ENCODE results near the gene ZNF366.
A peak's percentile ranks its signal among the peaks of the same experiment; 100 is the strongest.

The ZNF366 gene, protein sequence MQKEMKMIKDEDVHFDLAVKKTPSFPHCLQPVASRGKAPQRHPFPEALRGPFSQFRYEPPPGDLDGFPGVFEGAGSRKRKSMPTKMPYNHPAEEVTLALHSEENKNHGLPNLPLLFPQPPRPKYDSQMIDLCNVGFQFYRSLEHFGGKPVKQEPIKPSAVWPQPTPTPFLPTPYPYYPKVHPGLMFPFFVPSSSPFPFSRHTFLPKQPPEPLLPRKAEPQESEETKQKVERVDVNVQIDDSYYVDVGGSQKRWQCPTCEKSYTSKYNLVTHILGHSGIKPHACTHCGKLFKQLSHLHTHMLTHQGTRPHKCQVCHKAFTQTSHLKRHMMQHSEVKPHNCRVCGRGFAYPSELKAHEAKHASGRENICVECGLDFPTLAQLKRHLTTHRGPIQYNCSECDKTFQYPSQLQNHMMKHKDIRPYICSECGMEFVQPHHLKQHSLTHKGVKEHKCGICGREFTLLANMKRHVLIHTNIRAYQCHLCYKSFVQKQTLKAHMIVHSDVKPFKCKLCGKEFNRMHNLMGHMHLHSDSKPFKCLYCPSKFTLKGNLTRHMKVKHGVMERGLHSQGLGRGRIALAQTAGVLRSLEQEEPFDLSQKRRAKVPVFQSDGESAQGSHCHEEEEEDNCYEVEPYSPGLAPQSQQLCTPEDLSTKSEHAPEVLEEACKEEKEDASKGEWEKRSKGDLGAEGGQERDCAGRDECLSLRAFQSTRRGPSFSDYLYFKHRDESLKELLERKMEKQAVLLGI

DNA sequence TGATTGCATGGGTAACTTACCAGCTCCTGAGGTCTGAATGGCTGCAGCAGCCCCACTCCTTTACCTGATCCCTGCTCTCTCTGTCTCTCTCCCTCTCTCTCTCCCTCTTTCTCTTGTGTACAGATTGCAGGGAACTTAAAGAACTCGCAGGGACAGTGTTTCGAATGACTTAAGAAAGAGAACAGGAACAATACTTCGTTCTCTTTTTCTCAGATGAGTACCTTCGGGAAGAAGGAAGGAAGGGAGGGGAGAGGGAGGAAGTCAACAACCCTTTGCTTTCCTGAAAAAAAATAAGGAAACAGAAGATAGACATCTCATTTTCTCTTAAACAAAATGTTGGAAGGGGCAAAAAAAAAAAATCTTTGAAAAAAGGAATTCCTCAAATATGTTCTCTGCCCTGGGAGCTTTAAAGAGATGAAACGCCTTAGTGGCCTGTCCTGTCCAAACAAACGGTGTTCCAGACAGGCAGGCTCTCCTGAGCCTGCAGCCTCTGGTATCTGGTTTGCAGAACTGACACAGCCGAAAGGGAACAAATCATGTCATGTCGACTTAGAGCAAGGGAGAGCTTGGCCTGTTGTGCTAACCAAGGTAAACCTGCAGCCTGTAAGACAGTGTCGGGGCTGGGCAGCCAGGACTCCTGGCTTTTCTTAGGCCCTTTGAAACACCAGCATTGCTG, at the start of gene ZNF366:
Gene ZNF366 (minus strand): TSS at position 180 of the 676 bp plus-strand sequence. CDS start 45,914 bp downstream, outside the sequence.
- no peak for DNase-seq (ENCODE audit: insufficient read length, low spot score)
- no peak for FAIRE-seq

DNA sequence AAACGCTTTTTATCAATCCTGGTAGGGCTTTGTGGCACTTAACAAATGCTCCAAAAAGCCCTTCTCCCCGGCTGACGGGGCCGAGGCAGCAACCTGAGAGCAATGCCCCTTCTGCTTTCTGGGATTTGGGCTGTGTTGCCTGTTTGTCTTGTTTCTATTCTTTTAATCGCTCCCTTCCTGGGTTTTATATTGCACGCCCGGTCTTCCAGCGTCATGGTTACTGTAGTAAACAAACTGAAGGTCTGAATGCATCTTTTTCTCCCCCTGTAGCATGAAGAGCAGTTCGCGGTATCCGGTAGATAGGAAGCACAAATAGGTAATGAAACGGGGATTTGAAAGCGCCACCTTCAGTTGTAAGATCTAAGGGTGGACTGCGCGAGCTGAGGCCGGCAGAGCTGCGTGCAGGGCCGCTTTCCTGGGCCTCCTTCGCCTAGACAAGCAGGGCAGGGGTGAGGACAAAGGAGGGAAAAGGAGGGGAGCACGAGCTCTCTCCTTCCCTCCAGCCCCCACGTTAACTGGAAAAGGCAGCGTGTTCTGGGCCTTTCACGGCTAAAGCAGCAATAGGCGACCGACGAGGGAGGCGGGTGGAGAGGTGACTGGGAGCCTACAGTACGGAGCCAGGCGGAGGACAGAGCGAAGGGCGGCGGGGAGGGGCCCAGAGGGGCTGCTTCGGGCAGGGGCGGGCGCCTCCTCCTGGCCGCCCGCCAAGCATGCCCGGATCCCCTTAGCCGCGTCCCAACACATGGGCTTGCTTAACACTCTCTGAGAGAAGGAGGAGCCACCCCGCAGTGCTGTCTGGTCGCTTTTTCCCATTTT, 49.3 kb upstream of the ZNF366 start:
- no peak for DNase-seq (ENCODE audit: insufficient read length, low spot score)
- FAIRE-seq = no peak

- FAIRE-seq (no peak), DNase-seq (ENCODE audit: insufficient read length, low spot score) (no peak)
These were observed 48.7 kb upstream of the ZNF366 start for GRCh38 chr5:72555871-72556270.

DNA sequence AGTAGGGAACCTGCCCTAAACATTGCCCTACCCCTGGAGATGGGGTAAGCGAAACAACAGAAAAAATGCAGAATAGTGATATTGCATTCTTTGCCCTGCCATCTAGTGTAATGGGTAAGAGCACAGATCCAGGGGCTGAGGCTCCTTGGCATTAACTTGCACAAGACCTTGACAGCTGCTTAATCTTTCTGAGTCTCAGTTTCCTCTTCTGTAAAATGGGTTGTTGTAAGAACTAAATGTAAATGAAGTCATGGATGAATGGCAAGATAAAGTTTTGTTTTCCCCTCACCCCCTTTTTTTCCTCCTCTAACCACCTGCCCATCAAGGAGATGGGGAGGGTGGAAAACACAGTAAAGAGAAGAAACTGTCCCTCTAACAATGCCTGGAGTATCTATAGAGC, 47.7 kb upstream of the ZNF366 start:
- FAIRE-seq = no peak
- no peak for DNase-seq (ENCODE audit: insufficient read length, low spot score)

DNA sequence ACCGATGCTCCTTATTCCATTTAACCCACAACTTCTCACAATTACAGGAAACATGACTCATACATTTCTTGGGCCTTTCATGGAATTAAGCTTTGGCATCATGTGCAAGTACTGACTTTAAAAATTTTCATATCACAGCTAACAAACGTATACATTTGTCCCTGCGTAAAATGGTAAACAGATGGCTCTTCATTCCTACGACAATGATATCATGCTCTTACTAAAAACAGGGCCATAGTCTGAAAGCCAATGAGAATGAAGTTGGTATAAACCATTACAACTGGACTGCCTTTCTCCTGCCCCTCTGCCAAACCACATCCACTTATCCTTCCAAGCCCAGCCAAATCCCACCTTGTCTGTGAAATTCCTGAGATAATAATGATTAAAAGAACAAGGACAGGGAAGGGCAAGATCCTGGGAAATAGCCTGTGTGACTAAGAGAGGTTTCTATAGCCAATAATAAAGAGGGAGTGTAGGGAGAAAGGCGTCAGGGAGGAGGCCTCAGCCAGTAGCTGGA, 44.9 kb upstream of the ZNF366 start:
- DNase-seq (ENCODE audit: insufficient read length, low spot score) (peak; percentile 41), FAIRE-seq (no peak)

GRCh38 chr5:72550595-72550994, 43.4 kb upstream of the ZNF366 start:
- FAIRE-seq = no peak
- no peak for DNase-seq (ENCODE audit: insufficient read length, low spot score)

DNA sequence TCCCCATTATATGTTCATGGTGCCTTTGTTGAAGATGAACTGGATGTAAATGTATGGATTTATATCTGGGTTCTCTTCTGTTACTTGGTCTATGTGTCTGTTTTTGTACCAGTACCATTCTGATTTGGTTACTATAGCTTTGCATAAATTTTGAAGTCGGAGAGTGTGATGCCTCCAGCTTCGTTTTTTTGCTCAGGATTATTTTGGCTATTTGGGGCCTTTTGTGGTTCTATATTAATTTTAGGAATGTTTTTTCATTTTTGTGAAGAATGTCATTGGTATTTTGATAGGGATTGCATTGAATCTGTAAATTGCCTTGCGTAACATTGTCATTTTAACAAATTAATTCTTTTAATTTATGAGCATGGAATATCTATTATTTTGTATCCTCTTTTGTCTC, 36.6 kb upstream of the ZNF366 start:
- DNase-seq (ENCODE audit: insufficient read length, low spot score) = no peak
- no peak for FAIRE-seq

DNA sequence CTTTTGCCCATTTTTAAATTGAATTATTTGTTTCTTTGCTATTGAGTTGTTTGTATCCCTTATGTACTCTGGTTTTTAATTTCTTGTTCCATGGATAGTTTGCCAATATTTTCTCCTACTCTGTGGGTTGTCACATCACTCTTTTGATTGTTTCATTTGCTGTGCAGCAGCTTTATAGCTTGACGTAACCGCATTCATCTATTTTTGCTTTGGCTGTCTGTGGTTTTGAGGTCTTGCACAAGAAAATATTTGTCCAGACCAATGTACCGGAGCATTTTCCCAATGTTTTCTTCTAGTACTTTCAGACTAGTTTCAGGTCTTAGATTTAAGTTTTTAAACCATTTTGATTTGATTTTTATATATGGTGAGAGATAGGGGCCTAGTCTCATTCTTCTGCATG, 36.2 kb upstream of the ZNF366 start:
- FAIRE-seq (no peak), DNase-seq (ENCODE audit: insufficient read length, low spot score) (no peak)

GRCh38 chr5:72542695-72543094, 35.5 kb upstream of the ZNF366 start:
- DNase-seq (ENCODE audit: insufficient read length, low spot score) = no peak
- no peak for FAIRE-seq

DNA sequence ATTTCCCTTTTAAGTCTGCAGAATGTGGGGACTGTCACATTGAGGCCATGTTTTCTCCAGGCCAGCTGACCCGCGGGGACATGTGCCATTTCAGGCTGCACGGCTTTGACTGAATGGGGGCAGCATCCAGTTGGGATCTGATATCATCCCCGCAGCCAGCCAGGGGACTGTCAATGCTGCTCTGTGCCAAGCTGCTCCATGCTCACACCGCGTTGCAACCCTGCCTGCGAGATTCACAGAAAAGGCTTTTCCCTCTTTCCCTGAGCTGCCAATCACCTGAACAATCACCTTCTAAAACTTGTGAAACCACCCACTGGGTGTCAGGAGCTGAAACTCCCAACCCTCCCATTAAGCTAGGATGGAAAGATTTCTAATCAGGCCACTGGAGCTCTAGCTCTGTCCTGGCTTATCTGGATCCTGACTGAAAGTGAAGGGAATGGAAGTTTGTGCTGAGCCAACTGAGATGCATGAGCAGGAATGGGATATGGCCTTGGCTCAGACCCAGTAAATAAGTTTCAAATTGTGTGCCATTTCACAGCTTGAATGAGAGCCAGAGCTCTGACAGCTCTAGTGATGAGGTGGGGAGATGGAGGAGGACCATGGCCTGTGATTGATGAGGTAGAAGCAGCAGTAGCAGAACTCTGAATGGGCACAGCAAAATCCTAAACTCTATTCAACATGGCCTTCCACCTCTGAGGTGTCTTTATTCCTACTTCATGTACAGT, 34.5 kb upstream of the ZNF366 start:
- no peak for FAIRE-seq
- no peak for DNase-seq (ENCODE audit: insufficient read length, low spot score)

DNA sequence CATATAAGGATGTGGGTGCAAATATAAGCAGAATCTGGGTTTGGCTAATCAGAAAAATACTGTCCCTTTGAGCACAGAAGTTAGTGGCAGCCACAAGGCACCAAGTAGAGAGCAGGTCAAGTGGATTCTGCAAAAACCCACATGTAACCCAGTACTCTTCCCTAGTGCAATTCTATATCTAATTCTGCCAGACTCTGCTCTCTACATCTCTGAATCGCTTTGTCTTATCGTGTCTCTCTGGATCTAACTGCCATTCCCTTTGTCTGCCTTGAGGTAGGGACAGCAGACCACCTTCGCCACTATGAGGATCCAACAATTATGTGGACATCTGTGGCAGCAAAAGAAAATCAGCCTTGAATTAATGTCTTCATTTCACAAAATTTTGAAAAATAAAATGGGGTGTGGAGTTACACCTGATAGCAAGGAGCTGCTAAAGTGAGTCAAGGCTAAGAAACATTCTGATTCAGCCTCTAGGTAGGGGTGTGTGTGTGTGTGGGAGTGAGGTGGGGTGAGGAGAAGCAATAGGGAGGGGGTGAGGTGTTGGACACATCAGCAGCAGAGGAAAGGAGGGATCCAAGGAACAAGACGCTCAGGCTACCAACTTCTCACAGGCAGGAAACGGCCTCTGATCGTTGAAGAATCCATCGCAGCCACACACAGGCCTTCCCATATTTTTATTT, 33.7 kb upstream of the ZNF366 start:
- DNase-seq (ENCODE audit: insufficient read length, low spot score) (no peak), FAIRE-seq (no peak)

- no peak for DNase-seq (ENCODE audit: insufficient read length, low spot score)
- no peak for FAIRE-seq
These were observed 32.5 kb upstream of the ZNF366 start for GRCh38 chr5:72539726-72540125.

GRCh38 chr5:72539038-72539437, 31.8 kb upstream of the ZNF366 start:
- FAIRE-seq = no peak
- no peak for DNase-seq (ENCODE audit: insufficient read length, low spot score)

DNA sequence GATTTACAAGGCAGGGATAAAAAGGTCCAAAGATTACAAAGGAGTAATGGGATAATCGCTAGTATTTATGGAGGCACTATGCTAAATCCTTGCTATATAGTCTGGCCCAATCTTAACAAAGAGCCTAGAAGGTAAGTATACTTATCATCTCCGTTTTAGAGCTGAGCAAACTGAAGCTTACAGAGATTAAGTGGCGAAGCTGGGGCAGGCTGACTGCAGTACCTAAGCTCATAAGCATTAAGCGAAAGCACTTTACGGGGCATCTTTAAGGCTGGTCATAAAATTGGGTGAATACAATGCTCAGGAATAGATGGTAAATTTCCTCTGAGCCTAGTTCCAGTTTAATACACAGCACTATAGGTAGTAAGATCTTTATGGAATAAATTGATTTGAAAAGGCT, 30.0 kb upstream of the ZNF366 start:
- FAIRE-seq (no peak), DNase-seq (ENCODE audit: insufficient read length, low spot score) (no peak)

- DNase-seq (ENCODE audit: insufficient read length, low spot score) (no peak), FAIRE-seq (peak; percentile 44)
These were observed 24.4 kb upstream of the ZNF366 start for GRCh38 chr5:72531496-72532190.

- FAIRE-seq = no peak
- no peak for DNase-seq (ENCODE audit: insufficient read length, low spot score)
These were observed 23.0 kb upstream of the ZNF366 start for GRCh38 chr5:72530196-72530595.

DNA sequence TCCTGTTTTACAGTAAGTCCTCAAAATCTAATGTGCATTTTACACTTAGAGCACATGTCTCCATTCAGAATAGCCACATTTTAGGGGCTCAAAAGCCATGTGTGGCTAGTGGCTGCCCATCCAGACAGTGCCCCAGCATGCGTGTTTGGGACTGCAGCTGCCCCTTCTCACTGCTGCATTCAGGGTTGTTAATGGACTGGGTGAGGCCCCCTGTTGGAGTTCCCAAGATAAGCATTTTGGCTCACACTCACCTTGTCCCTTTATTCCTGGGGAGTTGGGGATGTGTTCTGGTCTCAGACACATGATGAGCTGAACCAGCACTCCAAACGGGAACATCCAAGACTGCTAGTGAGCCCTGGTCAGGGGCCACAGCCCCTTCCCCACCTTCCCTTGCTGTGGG, 22.2 kb upstream of the ZNF366 start:
- FAIRE-seq = no peak
- DNase-seq (ENCODE audit: insufficient read length, low spot score) = no peak

- DNase-seq (ENCODE audit: insufficient read length, low spot score) (peak; percentile 32), FAIRE-seq (no peak)
These were observed 18.6 kb upstream of the ZNF366 start for GRCh38 chr5:72525816-72526215.
